Parathyroid adenoma (tissue), 2 donors: ENCODE data around the gene THG1L.

Experiments used
- H2AFZ ChIP-seq: fragments of 300-600 bp; sonication (generic); one replicate; pipeline ENCODE4 v1.7.0; 2017; ENCODE audit warnings: antibody characterized with exemption, mild to moderate bottlenecking
- H3K27ac ChIP-seq: fragments of 300-600 bp; sonication (generic); one replicate; pipeline ENCODE4 v1.7.0; 2017
- H3K27me3 ChIP-seq: fragments of 300-600 bp; sonication (generic); one replicate; pipeline ENCODE4 v1.7.0; 2017; ENCODE audit warnings: low read length; ENCODE audit not compliant: control insufficient read depth, insufficient read depth
- H3K36me3 ChIP-seq: fragments of 300-600 bp; sonication (generic); one replicate; pipeline ENCODE4 v1.7.0; 2017; ENCODE audit warnings: low read length; ENCODE audit not compliant: control insufficient read depth, insufficient read depth
- H3K4me1 ChIP-seq: fragments of 300-600 bp; sonication (generic); one replicate; pipeline ENCODE4 v1.7.0; 2017; ENCODE audit warnings: control low read depth
- H3K4me2 ChIP-seq: fragments of 300-600 bp; sonication (generic); one replicate; pipeline ENCODE4 v1.7.0; 2017; ENCODE audit warnings: low read length
- H3K4me3 ChIP-seq: fragments of 300-600 bp; sonication (generic); one replicate; pipeline ENCODE4 v1.7.0; 2017; ENCODE audit warnings: low read depth, low read length
- H3K79me2 ChIP-seq: fragments of 300-600 bp; sonication (generic); one replicate; pipeline ENCODE4 v1.7.0; 2017; ENCODE audit warnings: control low read depth
- H3K9ac ChIP-seq: fragments of 300-600 bp; sonication (generic); one replicate; pipeline ENCODE4 v1.7.0; 2017; ENCODE audit warnings: mild to moderate bottlenecking
- H3K9me3 ChIP-seq: fragments of 300-600 bp; sonication (generic); one replicate; pipeline ENCODE4 v1.7.0; 2017; ENCODE audit warnings: low read length; ENCODE audit not compliant: control insufficient read depth
- TF ChIP-seq, protein P1 (sequence below): fragments of 300-600 bp; sonication (generic); IDR thresholded peaks from one replicate; pipeline ENCODE4 v1.7.0; 2017; ENCODE audit warnings: antibody characterized with exemption, mild to moderate bottlenecking
- donor health status: primary hyperparathyroidism.

The THG1L gene

DNA sequence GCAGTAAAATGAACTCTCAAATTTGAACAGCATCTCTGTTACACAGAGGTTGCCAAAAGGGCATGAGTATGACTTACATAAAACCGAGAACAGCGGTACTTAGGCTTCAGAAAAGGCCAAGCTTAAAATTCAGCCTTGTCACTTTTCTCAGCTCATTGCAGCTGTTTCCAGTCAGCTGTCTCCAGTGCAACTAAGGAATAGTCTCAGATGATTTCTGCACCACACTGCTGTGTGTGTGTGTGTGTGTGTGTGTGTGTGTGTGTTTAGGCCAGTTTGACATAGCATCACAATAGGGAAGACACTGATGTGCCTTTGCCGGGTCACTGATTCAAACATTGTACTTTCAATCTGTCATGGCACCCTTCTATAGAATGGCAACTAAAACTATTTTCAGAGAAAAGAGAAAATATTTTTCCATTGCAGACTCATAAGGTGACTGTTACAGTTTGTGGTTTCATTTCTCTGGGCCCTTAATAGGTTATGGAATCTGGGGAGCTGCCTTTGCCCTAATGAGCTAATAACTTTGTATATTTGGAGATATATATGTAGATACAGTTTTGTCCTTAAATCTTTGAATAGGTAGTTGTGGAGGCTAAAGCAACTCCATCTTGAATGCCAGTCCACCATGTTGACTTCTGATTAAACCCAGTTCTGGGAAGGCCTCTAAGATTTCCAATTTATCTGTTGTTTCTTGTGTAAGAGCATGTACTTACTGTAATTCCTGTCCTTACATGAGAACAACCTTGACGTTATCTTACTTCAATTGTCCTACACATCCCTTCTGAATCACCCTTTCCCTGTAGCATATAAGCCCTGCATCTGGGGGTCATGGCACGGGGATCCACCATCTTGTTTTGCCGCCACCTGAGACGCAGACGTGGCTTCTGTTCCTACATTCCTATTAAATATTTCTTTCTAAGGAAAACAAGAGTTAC lies 16.8 kb downstream of the THG1L start:
- TF ChIP-seq, protein P1, sequence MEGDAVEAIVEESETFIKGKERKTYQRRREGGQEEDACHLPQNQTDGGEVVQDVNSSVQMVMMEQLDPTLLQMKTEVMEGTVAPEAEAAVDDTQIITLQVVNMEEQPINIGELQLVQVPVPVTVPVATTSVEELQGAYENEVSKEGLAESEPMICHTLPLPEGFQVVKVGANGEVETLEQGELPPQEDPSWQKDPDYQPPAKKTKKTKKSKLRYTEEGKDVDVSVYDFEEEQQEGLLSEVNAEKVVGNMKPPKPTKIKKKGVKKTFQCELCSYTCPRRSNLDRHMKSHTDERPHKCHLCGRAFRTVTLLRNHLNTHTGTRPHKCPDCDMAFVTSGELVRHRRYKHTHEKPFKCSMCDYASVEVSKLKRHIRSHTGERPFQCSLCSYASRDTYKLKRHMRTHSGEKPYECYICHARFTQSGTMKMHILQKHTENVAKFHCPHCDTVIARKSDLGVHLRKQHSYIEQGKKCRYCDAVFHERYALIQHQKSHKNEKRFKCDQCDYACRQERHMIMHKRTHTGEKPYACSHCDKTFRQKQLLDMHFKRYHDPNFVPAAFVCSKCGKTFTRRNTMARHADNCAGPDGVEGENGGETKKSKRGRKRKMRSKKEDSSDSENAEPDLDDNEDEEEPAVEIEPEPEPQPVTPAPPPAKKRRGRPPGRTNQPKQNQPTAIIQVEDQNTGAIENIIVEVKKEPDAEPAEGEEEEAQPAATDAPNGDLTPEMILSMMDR = no peak
- no peak overlapping the region for H2AFZ ChIP-seq
- H3K4me2 ChIP-seq = no peak overlapping the region
- H3K9me3 ChIP-seq = no peaks in the 10 kb centered on the region
- no peaks in the 10 kb centered on the region for H3K27me3 ChIP-seq
- H3K36me3 ChIP-seq = no peaks in the 10 kb centered on the region
- H3K27ac ChIP-seq = no peak overlapping the region
- peaks cover 8% of the 10 kb centered on the region for H3K4me1 ChIP-seq
- H3K79me2 ChIP-seq = no peaks in the 10 kb centered on the region
- H3K9ac ChIP-seq = no peak overlapping the region
- H3K4me3 ChIP-seq = no peak overlapping the region

DNA sequence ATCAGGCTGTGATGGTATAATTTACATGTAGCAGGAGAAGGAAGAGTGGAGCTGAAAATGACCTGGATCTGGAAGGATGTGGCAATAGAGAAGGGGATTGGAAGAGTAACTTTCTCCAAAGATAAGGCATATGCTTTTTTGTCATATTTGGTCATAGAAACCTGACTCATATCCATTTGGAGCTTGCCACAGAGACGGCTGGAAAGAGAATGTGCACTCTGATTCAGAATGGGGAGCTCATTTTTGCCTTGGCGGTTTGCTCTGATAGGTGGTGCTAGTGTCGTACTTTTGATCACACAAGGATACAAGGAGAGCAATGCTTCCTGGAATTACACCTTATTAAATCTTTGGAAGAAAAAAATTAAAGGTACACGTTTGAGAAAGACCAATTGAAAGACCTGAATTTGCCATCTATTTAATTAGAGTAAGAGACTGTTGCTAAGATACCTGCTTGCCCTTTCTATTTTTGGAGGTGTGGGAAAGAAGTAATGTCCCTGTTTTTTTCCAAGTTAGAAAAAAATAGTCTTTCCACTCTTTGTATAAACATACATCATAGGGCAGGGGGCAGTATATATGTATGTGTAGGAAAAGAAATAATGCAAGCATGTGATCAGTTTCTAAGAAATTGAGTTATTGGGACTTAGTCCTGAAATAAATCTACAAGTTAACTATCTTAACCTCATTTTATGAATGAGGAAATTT lies 17.7 kb downstream of the THG1L start:
- no peak overlapping the region for H3K4me2 ChIP-seq
- H3K27ac ChIP-seq = no peak overlapping the region
- no peak overlapping the region for H2AFZ ChIP-seq
- no peaks in the 10 kb centered on the region for H3K36me3 ChIP-seq
- no peak overlapping the region for H3K9ac ChIP-seq
- no peaks in the 10 kb centered on the region for H3K9me3 ChIP-seq
- no peaks in the 10 kb centered on the region for H3K27me3 ChIP-seq
- peaks cover 7% of the 10 kb centered on the region for H3K4me1 ChIP-seq
- TF ChIP-seq, protein P1 = no peak
- no peaks in the 10 kb centered on the region for H3K79me2 ChIP-seq
- no peak overlapping the region for H3K4me3 ChIP-seq

DNA sequence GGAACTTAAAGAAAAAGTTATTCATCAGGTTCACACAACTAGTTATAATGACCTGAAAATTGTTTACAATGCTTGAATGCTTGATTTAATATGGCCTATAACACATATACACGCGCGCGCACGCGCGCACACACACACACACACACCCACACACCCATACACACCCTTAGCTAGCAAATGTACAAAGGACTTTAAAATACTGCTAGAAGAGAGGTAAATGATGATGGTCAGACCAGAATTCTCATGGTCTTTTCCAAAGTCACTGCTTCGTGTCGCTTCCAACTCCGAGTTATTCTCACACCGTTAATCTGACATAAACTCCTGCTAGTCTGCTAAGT lies 18.2 kb downstream of the THG1L start:
- Histone ChIP-seq H3K4me1 (peaks cover 7% of the 10 kb centered on the region), H3K27ac (no peak overlapping the region), H3K4me3 (no peak overlapping the region)

DNA sequence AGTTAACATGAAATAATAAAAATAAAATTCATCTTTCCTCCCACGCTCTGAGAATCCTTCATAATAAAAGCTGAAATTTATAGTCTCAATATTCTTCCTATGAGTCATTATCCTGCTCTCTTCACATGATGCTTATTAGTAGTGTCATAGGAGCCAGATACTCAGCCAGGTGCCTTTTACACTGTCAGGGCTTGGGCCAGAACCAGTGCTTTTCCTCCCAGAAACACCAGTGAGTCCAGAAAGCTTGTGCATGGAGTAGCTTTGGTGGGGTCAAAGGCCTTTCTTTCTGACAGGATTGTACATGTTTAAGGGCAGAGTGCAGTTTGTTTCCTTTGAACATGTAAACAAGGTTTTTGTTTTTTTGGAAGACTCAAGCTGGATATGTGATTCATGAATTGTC lies 19.1 kb downstream of the THG1L start:
- H3K27ac ChIP-seq = no peak overlapping the region
- H3K4me1 ChIP-seq = peaks cover under 1% of the 10 kb centered on the region

More for the DNA sequence above, 18.2 kb downstream of the THG1L start:
- H3K9me3 ChIP-seq = no peaks in the 10 kb centered on the region
- H3K9ac ChIP-seq = no peak overlapping the region
- TF ChIP-seq, protein P1 = no peak
- H3K79me2 ChIP-seq = no peaks in the 10 kb centered on the region
- H3K27me3 ChIP-seq = no peaks in the 10 kb centered on the region
- H3K36me3 ChIP-seq = no peaks in the 10 kb centered on the region
- H3K4me2 ChIP-seq = no peak overlapping the region
- no peak overlapping the region for H2AFZ ChIP-seq

More for the DNA sequence above, 19.1 kb downstream of the THG1L start:
- Histone ChIP-seq H3K36me3 (no peaks in the 10 kb centered on the region), H3K27me3 (no peaks in the 10 kb centered on the region), H3K9me3 (no peaks in the 10 kb centered on the region), H3K79me2 (no peaks in the 10 kb centered on the region), H3K4me3 (no peak overlapping the region), H3K9ac (no peak overlapping the region), H2AFZ (no peak overlapping the region), H3K4me2 (no peak overlapping the region)
- TF ChIP-seq, protein P1 = no peak
